GM12892 (cell line): ENCODE data around the gene ZC3H12C.

Source experiments
- POLR2A ChIP-seq: IDR thresholded peaks from 2 replicates; pipeline ENCODE4 v1.6.1; 2011; ENCODE audit warnings: low read depth, low read length, control low read depth
- POLR2AphosphoS5 ChIP-seq: IDR thresholded peaks from 2 replicates; pipeline ENCODE4 v1.6.1; 2011; ENCODE audit warnings: low read depth, low read length, control low read depth
- TAF1 ChIP-seq: IDR thresholded peaks from 2 replicates; pipeline ENCODE4 v1.6.1; 2011; ENCODE audit warnings: low read depth, mild to moderate bottlenecking, control low read depth, low read length, borderline replicate concordance

DNA sequence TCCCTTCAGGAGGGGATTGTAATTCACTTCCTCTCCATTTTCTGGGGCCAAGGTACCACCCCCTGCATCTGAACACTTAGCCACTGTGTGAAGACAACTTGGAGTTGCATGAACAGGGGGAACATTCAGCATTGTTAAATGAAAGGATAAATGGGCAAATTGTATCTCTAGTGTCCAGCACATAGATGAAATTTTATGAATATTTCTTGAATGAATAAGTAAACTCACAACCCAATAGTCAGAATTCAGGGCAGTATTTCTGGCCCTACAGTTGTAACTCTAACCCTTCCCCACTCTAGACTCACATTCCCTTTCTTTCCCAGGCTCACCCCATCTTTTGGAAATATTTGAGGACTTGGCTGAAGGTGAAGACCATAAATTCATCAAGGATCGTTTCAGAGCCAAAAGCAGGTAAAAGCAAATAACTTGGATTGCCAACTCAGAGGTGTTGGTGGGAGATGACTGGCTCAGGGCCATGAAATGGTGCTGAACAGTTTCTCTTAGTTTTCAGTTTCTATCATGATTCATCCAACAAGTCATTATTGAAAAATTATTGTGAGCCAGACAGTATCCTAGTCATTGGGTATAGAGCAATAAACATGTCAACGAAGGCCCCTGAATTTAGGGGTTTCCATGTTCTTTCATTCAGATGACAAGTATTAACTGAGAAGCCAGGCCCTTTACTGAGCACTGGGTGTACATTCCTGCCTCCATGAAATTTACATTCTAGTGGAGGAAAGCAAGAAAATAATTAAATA lies 33.3 kb upstream of the ZC3H12C start:
- no peak for TF ChIP-seq POLR2AphosphoS5
- no peak for TF ChIP-seq POLR2A
- no peak for TF ChIP-seq TAF1
